DOHH2 (cell line): ENCODE measurements around the gene PRPH.

Experiments
- CTCF ChIP-seq: fragments of 200-600 bp; sonication (generic); IDR thresholded peaks from one replicate; pipeline ENCODE4 v1.5.1; 2014; ENCODE audit warnings: antibody characterized with exemption, mild to moderate bottlenecking, low read depth, low read length; ENCODE audit not compliant: poor library complexity, severe bottlenecking
- EZH2phosphoT487 ChIP-seq: fragments of 200-600 bp; sonication (generic); IDR thresholded peaks from 2 replicates; pipeline ENCODE4 v1.6.1; 2017; ENCODE audit warnings: borderline replicate concordance, mild to moderate bottlenecking, antibody characterized with exemption, low read length, moderate library complexity, mixed read lengths

GRCh38 chr12:49330631-49331379 lies 35.9 kb downstream of the PRPH start:
- TF ChIP-seq CTCF (no peak), EZH2phosphoT487 (no peak)
